Measurements from ENCODE around the gene SKP1.

Gene SKP1

DNA sequence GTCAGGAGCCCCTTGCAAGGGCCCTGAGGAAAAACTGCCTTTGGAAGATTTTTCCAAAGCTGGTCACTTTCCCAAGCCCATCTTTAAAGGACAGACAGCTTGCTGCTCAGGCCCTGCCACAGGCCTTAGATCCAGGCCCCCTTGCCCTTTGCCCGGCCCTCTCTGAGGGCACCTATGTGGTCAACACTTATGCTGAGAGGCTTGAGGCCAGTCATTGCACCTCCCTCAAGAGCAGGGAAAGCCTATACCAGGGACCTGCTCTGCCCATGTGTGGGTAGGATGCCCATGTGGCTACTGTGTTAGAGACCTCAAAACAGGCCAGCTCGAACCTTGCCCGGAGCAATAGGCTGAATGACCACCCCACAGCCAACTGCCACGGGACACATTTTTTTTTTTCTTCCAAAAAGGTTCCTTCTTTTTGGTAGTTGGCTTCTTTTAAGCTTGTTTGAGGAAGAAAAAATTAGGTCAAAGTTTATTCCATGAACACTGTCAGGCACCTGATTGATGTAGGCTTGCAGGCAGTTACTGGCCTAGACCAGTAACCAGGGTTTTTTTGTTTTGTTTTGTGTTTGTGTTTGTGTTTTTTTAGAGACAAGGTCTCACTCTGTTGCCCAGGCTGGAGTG lies 58.4 kb downstream of the SKP1 start:
- no peak overlapping the region for H3K4me3 ChIP-seq (ENCODE audit: low read depth, low read length)
- H3K27me3 ChIP-seq (ENCODE audit: insufficient read depth, low read depth, severe bottlenecking): no peaks in the 10 kb centered on the region
- peaks cover 27% of the 10 kb centered on the region for H3K36me3 ChIP-seq

DNA sequence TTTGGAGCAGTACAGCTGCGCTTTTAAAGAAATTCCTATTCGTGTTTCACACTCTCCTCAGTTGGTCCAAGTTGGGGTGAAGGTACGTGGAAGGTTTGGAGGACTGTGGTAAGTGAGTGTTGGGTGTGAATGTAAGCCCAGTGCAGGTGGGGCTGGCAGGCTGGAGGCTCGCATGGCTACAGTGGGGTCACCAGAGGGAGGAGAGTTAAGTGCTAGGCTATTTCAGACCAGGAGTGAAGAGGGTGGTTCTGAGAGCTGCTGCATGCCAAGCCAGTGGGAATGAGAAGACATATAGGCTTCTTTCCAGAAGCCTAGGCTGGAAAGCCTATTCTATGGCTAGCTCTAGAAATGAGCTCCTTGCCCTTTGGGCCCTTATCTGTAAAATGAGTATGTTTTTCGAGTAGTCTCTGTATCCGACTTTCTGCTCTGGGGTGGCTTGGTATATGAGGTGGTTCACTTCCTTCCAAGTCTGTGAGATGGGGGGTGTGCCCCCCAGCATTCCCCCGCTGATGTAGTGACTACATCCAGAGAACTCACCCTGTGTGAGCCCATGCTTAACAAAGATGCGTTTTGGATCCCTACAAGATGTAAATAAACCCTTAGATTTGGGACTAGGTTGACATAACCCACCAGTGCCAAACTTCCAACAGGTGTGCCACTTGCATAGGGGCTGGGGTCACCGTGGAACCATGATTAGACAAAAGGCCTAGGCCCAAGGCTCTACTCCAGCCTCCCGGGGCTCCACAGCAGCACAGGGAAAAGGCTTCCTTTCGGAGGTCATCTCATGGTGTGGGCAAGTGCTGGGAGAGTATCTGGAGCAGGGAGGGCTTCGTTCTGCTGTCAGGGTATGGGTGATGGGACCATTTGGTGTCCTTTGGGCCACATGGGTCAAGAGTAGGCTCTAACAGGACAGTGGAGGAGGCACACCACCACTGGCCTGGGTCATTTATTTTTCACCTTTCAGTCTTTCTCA lies 59.7 kb downstream of the SKP1 start:
- H3K9me3 ChIP-seq (ENCODE audit: severe bottlenecking): no peaks in the 10 kb centered on the region
- no peak overlapping the region for H3K4me3 ChIP-seq (ENCODE audit: low read depth, low read length)
- H3K27me3 ChIP-seq (ENCODE audit: insufficient read depth, low read depth, severe bottlenecking): no peaks in the 10 kb centered on the region
- DNase-seq: no peak
- H3K27ac ChIP-seq: no peak overlapping the region
- TF ChIP-seq, protein P1, sequence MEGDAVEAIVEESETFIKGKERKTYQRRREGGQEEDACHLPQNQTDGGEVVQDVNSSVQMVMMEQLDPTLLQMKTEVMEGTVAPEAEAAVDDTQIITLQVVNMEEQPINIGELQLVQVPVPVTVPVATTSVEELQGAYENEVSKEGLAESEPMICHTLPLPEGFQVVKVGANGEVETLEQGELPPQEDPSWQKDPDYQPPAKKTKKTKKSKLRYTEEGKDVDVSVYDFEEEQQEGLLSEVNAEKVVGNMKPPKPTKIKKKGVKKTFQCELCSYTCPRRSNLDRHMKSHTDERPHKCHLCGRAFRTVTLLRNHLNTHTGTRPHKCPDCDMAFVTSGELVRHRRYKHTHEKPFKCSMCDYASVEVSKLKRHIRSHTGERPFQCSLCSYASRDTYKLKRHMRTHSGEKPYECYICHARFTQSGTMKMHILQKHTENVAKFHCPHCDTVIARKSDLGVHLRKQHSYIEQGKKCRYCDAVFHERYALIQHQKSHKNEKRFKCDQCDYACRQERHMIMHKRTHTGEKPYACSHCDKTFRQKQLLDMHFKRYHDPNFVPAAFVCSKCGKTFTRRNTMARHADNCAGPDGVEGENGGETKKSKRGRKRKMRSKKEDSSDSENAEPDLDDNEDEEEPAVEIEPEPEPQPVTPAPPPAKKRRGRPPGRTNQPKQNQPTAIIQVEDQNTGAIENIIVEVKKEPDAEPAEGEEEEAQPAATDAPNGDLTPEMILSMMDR (IDR thresholded peaks at IDR 0.05; ENCODE audit: low read depth, low read length): no peak
- H3K36me3 ChIP-seq: peaks cover 25% of the 10 kb centered on the region; the same call in 1 of the 2 replicates

More for the DNA sequence above, 58.4 kb downstream of the SKP1 start:
- DNase-seq: no peak
- H3K9me3 ChIP-seq (ENCODE audit: severe bottlenecking): no peaks in the 10 kb centered on the region
- no peak overlapping the region for H3K27ac ChIP-seq
- TF ChIP-seq, protein P1 (IDR thresholded peaks at IDR 0.05; ENCODE audit: low read depth, low read length): no peak

DNA sequence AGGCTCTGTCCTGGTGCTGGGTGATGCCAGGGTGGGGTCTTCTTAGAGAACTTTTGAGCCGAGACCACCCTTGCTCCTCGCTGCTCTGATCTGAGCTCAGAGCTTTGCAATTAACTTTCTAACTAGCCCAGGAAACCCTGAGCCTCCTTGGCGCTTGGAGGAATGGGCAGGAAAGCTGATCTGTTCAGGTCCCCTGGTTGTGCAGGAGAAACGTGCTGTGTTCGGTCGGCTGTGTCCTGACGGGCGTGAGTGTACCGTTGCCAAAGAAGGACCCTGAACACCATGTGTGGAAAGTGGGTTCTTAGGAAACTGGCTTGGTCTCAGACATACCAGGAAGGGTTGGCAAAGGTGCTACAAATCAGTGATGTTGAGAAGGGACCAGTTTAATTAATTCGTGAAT lies 60.5 kb downstream of the SKP1 start:
- TF ChIP-seq, protein P1 (IDR thresholded peaks at IDR 0.05; ENCODE audit: low read depth, low read length): no peak

DNA sequence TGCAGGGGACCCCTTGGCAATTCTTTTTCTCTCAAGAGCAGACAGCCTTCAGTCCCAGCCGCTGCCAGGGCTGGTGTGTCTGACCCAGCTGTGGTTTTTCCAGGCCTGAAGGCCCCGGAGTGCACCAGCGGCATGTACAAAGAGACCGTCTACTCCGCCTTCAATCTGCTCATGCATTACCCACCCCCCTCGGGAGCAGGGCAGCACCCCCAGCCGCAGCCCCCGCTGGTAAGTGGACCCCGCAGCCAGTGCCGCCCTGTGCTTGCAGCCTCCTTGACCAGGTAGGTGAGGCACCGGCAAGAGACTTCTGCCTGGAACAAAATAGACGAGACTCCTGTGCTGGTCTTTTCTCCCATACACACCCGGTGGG lies 61.0 kb downstream of the SKP1 start:
- Histone ChIP-seq H3K9me3 (ENCODE audit: severe bottlenecking) (no peaks in the 10 kb centered on the region), H3K36me3 (peaks cover 25% of the 10 kb centered on the region; the same call in 1 of the 2 replicates), H3K27me3 (ENCODE audit: insufficient read depth, low read depth, severe bottlenecking) (no peaks in the 10 kb centered on the region), H3K27ac (no peak overlapping the region), H3K4me3 (ENCODE audit: low read depth, low read length) (peak overlapping the region; percentile 60)
- TF ChIP-seq, protein P1 (IDR thresholded peaks at IDR 0.05; ENCODE audit: low read depth, low read length): no peak
- no peak for DNase-seq

More for the DNA sequence above, 60.5 kb downstream of the SKP1 start:
- peaks cover 25% of the 10 kb centered on the region; the same call in 1 of the 2 replicates for H3K36me3 ChIP-seq
- no peaks in the 10 kb centered on the region for H3K27me3 ChIP-seq (ENCODE audit: insufficient read depth, low read depth, severe bottlenecking)
- no peak overlapping the region for H3K4me3 ChIP-seq (ENCODE audit: low read depth, low read length)
- H3K9me3 ChIP-seq (ENCODE audit: severe bottlenecking): no peaks in the 10 kb centered on the region
- H3K27ac ChIP-seq: no peak overlapping the region
- DNase-seq: no peak

DNA sequence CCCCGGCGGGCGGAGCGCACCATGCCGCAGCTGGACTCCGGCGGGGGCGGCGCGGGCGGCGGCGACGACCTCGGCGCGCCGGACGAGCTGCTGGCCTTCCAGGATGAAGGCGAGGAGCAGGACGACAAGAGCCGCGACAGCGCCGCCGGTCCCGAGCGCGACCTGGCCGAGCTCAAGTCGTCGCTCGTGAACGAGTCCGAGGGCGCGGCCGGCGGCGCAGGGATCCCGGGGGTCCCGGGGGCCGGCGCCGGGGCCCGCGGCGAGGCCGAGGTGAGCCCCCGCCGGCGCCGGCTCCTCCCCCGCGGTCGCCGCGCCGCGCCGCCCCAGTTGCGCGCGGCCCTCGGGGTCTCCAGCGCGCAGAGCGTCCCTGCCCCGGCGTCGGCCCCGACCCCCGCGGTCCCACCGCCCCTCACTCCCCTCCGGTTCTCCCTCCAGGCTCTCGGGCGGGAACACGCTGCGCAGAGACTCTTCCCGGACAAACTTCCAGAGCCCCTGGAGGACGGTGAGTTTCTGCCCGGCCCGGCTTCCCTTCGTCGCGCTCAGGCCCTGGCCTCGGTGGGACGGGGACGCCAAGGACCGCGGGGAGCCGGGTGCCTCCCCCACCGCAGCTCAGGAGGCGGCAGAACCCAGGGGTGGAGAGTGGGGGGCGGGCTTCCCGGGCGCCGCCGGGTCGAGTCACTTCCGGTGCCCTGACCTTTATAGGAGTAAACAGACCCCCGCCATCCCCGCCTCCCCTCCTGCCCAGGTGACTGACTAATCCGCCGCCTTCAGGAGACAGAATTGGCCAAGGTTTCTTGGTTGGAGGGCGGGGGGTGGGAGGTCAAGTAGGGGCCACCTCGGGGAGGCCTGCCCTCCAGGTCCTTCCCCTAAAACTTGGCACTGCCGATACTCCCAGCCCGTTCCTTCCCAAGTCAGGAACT lies 61.6 kb downstream of the SKP1 start:
- Histone ChIP-seq H3K9me3 (ENCODE audit: severe bottlenecking) (no peaks in the 10 kb centered on the region), H3K27ac (peak overlapping the region; percentile 51), H3K27me3 (ENCODE audit: insufficient read depth, low read depth, severe bottlenecking) (no peaks in the 10 kb centered on the region), H3K36me3 (peaks cover 19% of the 10 kb centered on the region; the same call in 1 of the 2 replicates), H3K4me3 (ENCODE audit: low read depth, low read length) (peak overlapping the region; percentile 60)
- DNase-seq: peak; percentile 74
- TF ChIP-seq, protein P1 (IDR thresholded peaks at IDR 0.05; ENCODE audit: low read depth, low read length): no peak
